H1 (cell line): ENCODE results near the gene RNF157. TPM values are rescaled to one million over a fixed set of nuclear protein-coding genes. Genes with fewer than 3 reads are reported as not detected.

Experiments
- CTCF ChIA-PET: fragments of 300-600 bp; sonication (Branson Sonifier 250); formaldehyde crosslinking; loops from one replicate; lab custom pipeline; 2021; ENCODE audit not compliant: partially characterized antibody; lab: Charles Lee
- POLR2A ChIA-PET: fragments of 300-600 bp; sonication (Branson Sonifier 250); formaldehyde crosslinking; loops from one replicate; lab custom pipeline; 2021; ENCODE audit warnings: inconsistent platforms; ENCODE audit not compliant: partially characterized antibody; lab: Charles Lee
- DNase-seq, 2 experiments: peaks; one replicate each; pipeline versions ENCODE4 v3.0.0 to v3.0.0-alpha.2; 2010 to 2022; ENCODE audit warnings: low spot score in 2 of 2, low read depth in 1 of 2, mixed read lengths in 1 of 2
- FAIRE-seq: peaks from 2 replicates; lab custom pipeline; 2011; peaks lifted over from hg19 to GRCh38; lab: Jason Lieb, UNC
- H2AFZ ChIP-seq: 2 replicates; pipeline ENCODE4 v1.8.1; 2012; ENCODE audit warnings: low read length, inconsistent platforms
- H2AK5ac ChIP-seq: 2 replicates; pipeline ENCODE4 v1.6.1; 2013; ENCODE audit warnings: low read depth, low read length
- H2BK120ac ChIP-seq: replicated peaks from 2 replicates; pipeline ENCODE3; 2013; ENCODE audit warnings: low read depth, low read length, inconsistent platforms
- H2BK12ac ChIP-seq: 2 replicates; pipeline ENCODE4 v1.6.1; 2013; ENCODE audit warnings: low read depth, low read length
- H2BK15ac ChIP-seq: 2 replicates; pipeline ENCODE4 v1.6.1; 2013; ENCODE audit warnings: low read length
- H2BK20ac ChIP-seq: 2 replicates; pipeline ENCODE4 v1.6.1; 2013; ENCODE audit warnings: low read length
- H2BK5ac ChIP-seq: 2 replicates; pipeline ENCODE4 v1.6.1; 2013; ENCODE audit warnings: low read depth, low read length
- H3K14ac ChIP-seq: 2 replicates; pipeline ENCODE4 v1.6.1; 2013; ENCODE audit warnings: inconsistent platforms; ENCODE audit not compliant: insufficient read length
- H3K18ac ChIP-seq: 2 replicates; pipeline ENCODE4 v1.6.1; 2013; ENCODE audit warnings: low read length; ENCODE audit errors: extremely low read depth
- H3K23ac ChIP-seq: 2 replicates; pipeline ENCODE4 v1.6.1; 2013; ENCODE audit warnings: inconsistent platforms; ENCODE audit not compliant: insufficient read length
- H3K23me2 ChIP-seq: 2 replicates; pipeline ENCODE4 v1.6.1; 2013; ENCODE audit warnings: low read depth, low read length
- H3K27ac ChIP-seq: 2 replicates; pipeline ENCODE4 v1.6.1; 2011; ENCODE audit warnings: low read depth, low read length, inconsistent platforms
- H3K27me3 ChIP-seq, 4 experiments: replicated peaks in 1 of 4; 1 replicate in 1 of 4; 2 replicates in 3 of 4; pipeline versions ENCODE4 v1.6.1 to v1.8.1; 2011 to 2013; ENCODE audit warnings: low read length in 3 of 4, mild to moderate bottlenecking in 3 of 4, inconsistent platforms in 2 of 4, mixed read lengths in 2 of 4, moderate library complexity in 1 of 4; ENCODE audit not compliant: control insufficient read depth in 3 of 4, insufficient read depth in 3 of 4; ENCODE audit errors: extremely low read depth in 1 of 4
- H3K36me3 ChIP-seq, 4 experiments: 2 replicates each; pipeline versions ENCODE4 v1.6.1 to v1.8.1; 2011 to 2013; ENCODE audit warnings: mild to moderate bottlenecking in 4 of 4, low read length in 3 of 4, moderate library complexity in 2 of 4, control low read depth in 1 of 4, inconsistent platforms in 1 of 4; ENCODE audit not compliant: insufficient read depth in 4 of 4, control insufficient read depth in 2 of 4
- H3K4ac ChIP-seq: replicated peaks from 2 replicates; pipeline ENCODE3; 2013; ENCODE audit warnings: low read length, low read depth, mixed read lengths, inconsistent platforms; ENCODE audit not compliant: insufficient read length
- H3K4me1 ChIP-seq, 4 experiments: replicated peaks in 1 of 4; 1 replicate in 1 of 4; 2 replicates in 3 of 4; pipeline versions ENCODE4 v1.6.1 to v1.8.1; 2011 to 2013; ENCODE audit warnings: low read length in 3 of 4, inconsistent platforms in 2 of 4, mixed read lengths in 1 of 4; ENCODE audit not compliant: insufficient read depth in 4 of 4, control insufficient read depth in 3 of 4
- H3K4me2 ChIP-seq, 2 experiments: 2 replicates each; pipeline versions ENCODE4 v1.6.1 to v1.8.1; 2011 to 2013; ENCODE audit warnings: low read depth in 2 of 2, low read length in 2 of 2, control low read depth in 1 of 2, inconsistent platforms in 1 of 2, mild to moderate bottlenecking in 1 of 2; ENCODE audit not compliant: insufficient read depth in 1 of 2
- H3K4me3 ChIP-seq, 4 experiments: fragments of 200-600, 300-600 bp in 1 of 4; sonication (generic), shearing (Covaris generic), sonication (Bioruptor Twin) in 1 of 4; 2 replicates each; pipeline versions ENCODE4 v1.5.1 to v1.8.1; 2011 to 2016; ENCODE audit warnings: low read length in 4 of 4, low read depth in 3 of 4, control low read depth in 2 of 4, inconsistent platforms in 2 of 4, mild to moderate bottlenecking in 2 of 4, mixed read lengths in 1 of 4, moderate library complexity in 1 of 4; ENCODE audit not compliant: insufficient read depth in 2 of 4; ENCODE audit errors: extremely low read depth in 1 of 4
- H3K56ac ChIP-seq: replicated peaks from 2 replicates; pipeline ENCODE3; 2013; ENCODE audit warnings: low read depth, mild to moderate bottlenecking, mixed read lengths, low read length, inconsistent platforms; ENCODE audit not compliant: insufficient read length
- H3K79me1 ChIP-seq: 2 replicates; pipeline ENCODE4 v1.6.1; 2013; ENCODE audit warnings: low read depth, low read length, control low read depth
- H3K79me2 ChIP-seq, 2 experiments: 2 replicates each; pipeline versions ENCODE4 v1.6.1 to v1.8.1; 2012 to 2013; ENCODE audit warnings: low read length in 2 of 2, mild to moderate bottlenecking in 2 of 2, inconsistent platforms in 1 of 2; ENCODE audit not compliant: insufficient read depth in 2 of 2, control insufficient read depth in 1 of 2
- H3K9ac ChIP-seq, 4 experiments: replicated peaks in 1 of 4; 1 replicate in 1 of 4; 2 replicates in 3 of 4; pipeline versions ENCODE4 v1.6.1 to v1.8.1; 2011 to 2013; ENCODE audit warnings: low read depth in 3 of 4, low read length in 3 of 4, control low read depth in 2 of 4, mild to moderate bottlenecking in 2 of 4, moderate library complexity in 2 of 4, inconsistent platforms in 1 of 4; ENCODE audit errors: extremely low read depth in 1 of 4
- H3K9me3 ChIP-seq, 2 experiments: 2 replicates each; pipeline versions ENCODE4 v1.6.1 to v1.8.1; 2012 to 2013; ENCODE audit warnings: mild to moderate bottlenecking in 2 of 2, moderate library complexity in 2 of 2, control low read depth in 1 of 2, inconsistent platforms in 1 of 2, low read depth in 1 of 2, low read length in 1 of 2, mixed read lengths in 1 of 2; ENCODE audit not compliant: insufficient read depth in 2 of 2
- H4K20me1 ChIP-seq, 2 experiments: replicated peaks in 1 of 2; 2 replicates each; pipeline versions ENCODE3 to v1.8.1; 2011 to 2013; ENCODE audit warnings: inconsistent platforms in 2 of 2, low read length in 2 of 2, mild to moderate bottlenecking in 1 of 2; ENCODE audit not compliant: insufficient read depth in 2 of 2, control insufficient read depth in 1 of 2
- H4K5ac ChIP-seq: 2 replicates; pipeline ENCODE4 v1.6.1; 2013; ENCODE audit warnings: low read length, low read depth, mixed read lengths, inconsistent platforms; ENCODE audit not compliant: insufficient read length
- H4K8ac ChIP-seq: 2 replicates; pipeline ENCODE4 v1.8.0; 2013; ENCODE audit warnings: mild to moderate bottlenecking, moderate library complexity, low read length, inconsistent platforms; ENCODE audit not compliant: insufficient read depth; ENCODE audit errors: extremely low read depth
- H4K91ac ChIP-seq: replicated peaks from 2 replicates; pipeline ENCODE3; 2013; ENCODE audit warnings: low read length, mixed read lengths, inconsistent platforms; ENCODE audit not compliant: insufficient read length
- ASH2L ChIP-seq: fragments of 200-600, 300-600 bp; sonication (generic); IDR thresholded peaks from one replicate; pipeline ENCODE4 v1.7.1; 2017; ENCODE audit warnings: low read length
- HDAC2 ChIP-seq, 2 experiments: fragments of 300-600 bp in 1 of 2; sonication (generic) in 1 of 2; IDR thresholded peaks; 2 replicates each; pipeline ENCODE4 v1.6.1; 2011 to 2012; ENCODE audit warnings: low read depth in 2 of 2, low read length in 2 of 2, mild to moderate bottlenecking in 2 of 2, moderate library complexity in 2 of 2, borderline replicate concordance in 1 of 2, inconsistent platforms in 1 of 2
- SIN3A ChIP-seq, 2 experiments: IDR thresholded peaks in 1 of 2; conservative IDR thresholded peaks in 1 of 2; 2 replicates each; pipeline ENCODE4 v1.6.1; 2011 to 2012; ENCODE audit warnings: low read length in 2 of 2, improper control_type of control experiment in 1 of 2, low read depth in 1 of 2, mild to moderate bottlenecking in 1 of 2
- WGBS, 2 experiments: shearing (Covaris generic) in 1 of 2; methylation state at CpG; one replicate each; pipeline versions ENCODE4 v1.1.6 to v1.1.7; 2013 to 2015; ENCODE audit warnings: low lambda C conversion rate in 2 of 2, mixed read lengths in 2 of 2, inconsistent platforms in 1 of 2, low coverage in 1 of 2, missing lambda C conversion rate in 1 of 2; ENCODE audit not compliant: insufficient replicate concordance in 2 of 2, insufficient coverage in 1 of 2, insufficient read length in 1 of 2; ENCODE audit errors: extremely low coverage in 1 of 2, missing lambda C conversion rate in 1 of 2; 5-methylcytosine and 5-hydroxymethylcytosine counted together
- polyA plus RNA-seq, 7 experiments: library from polyadenylated mRNA; depleted of rRNA in 3 of 7; stranded (reverse) in 5 of 7; unstranded in 2 of 7; fragments of >200 nt in 5 of 7; fragments of 200-250 nt in 2 of 7; gene quantifications; 1 replicate in 5 of 7; 2 replicates in 1 of 7; 4 replicates in 1 of 7; pipeline versions ENCODE4 v1.2.1 to v1.2.3, GENCODE V29; 2011 to 2013; ENCODE audit warnings: missing spikeins in 2 of 7, mixed read lengths in 2 of 7
- total RNA-seq: library from RNA; stranded (reverse); fragmentation: NEBNext Ultra II Directional; extraction: Animal tissue kit (Norgen Biotek cat#: 25700); gene quantifications from 2 replicates; pipeline ENCODE4 v1.2.1, GENCODE V29; 2021

The RNF157 gene
- total and polyA plus RNA-seq, 2 of the 8 experiments (the other 6 are each of a cell fraction or from before 2014, with no cell fraction given), result 13.4 to 16.7 TPM

GRCh38 chr17:76163919-76164318 is 76.4 kb downstream of the RNF157 start:
- Histone ChIP-seq H2BK5ac (no peak overlapping the region), H3K79me1 (no peaks in the 10 kb centered on the region), H2BK12ac (no peak overlapping the region), H3K9me3 (no peaks in the 10 kb centered on the region), H3K4me2 (peak overlapping the region; percentile 14 to 20; a peak in 3 of 4 replicates), H3K56ac (no peak overlapping the region), H3K36me3 (no peaks in the 10 kb centered on the region), H4K8ac (no peak overlapping the region), H2AFZ (no peak overlapping the region), H3K27me3 (no peaks in the 10 kb centered on the region), H4K20me1 (no peaks in the 10 kb centered on the region), H3K4me1 (peaks cover 0 to 7% (median 3%) of the 10 kb centered on the region in 4 experiments; a peak in 4 of 7 replicates), H3K23ac (no peak overlapping the region), H3K79me2 (no peaks in the 10 kb centered on the region), H3K14ac (no peak overlapping the region), H3K9ac (no peak overlapping the region), H3K23me2 (no peaks in the 10 kb centered on the region), H4K5ac (no peak overlapping the region), H3K18ac (no peak overlapping the region), H2BK120ac (no peak overlapping the region), H3K4ac (no peak overlapping the region), H4K91ac (no peak overlapping the region), H3K27ac (no peak overlapping the region), H3K4me3 (no peak overlapping the region), H2BK20ac (peak overlapping the region; percentile 74; the same call in 1 of the 2 replicates), H2BK15ac (no peak overlapping the region), H2AK5ac (no peak overlapping the region)
- WGBS, 2 experiments, result 90% methylated on average over 4 of the region's 4 CpGs; no CpG with 5 or more reads in 1 of the 2 experiments
- FAIRE-seq (no peak), DNase-seq (no peak)
- CTCF ChIA-PET, result interaction anchor here (0.6 to 24.4 kb wide), 4 partner anchors 13 to 117 kb away, joined by 3 to 778 read pairs (median 271); partner anchors contain the start of genes EXOC7 and FOXJ1
- TF ChIP-seq ASH2L (no peak), SIN3A (conservative IDR thresholded peaks at IDR 0.05 in 1 of 2, IDR thresholded peaks at IDR 0.05 in 1 of 2; ENCODE audit: low read depth in 1 of 2, low read length in 2 of 2) (no peak), HDAC2 (IDR thresholded peaks at IDR 0.05; ENCODE audit: borderline replicate concordance in 1 of 2, low read depth in 2 of 2, low read length in 2 of 2) (no peak)
- POLR2A ChIA-PET, result no interaction called here
